Type B pancreatic cell (in vitro differentiated cells): ENCODE results near the gene RPUSD4. TPM values are rescaled to one million over a fixed set of nuclear protein-coding genes. Genes with fewer than 3 reads are reported as not detected.
A peak's percentile ranks its signal among the peaks of the same experiment; 100 is the strongest.

Experiments
- DNase-seq: peaks from one replicate; pipeline ENCODE4 v3.0.0; 2021; ENCODE audit warnings: mixed read lengths; ENCODE audit not compliant: unreplicated experiment; ENCODE audit errors: extremely low spot score
- H3K27ac Mint-ChIP-seq: 2 replicates; pipeline ENCODE4 v1.8.0; 2021; ENCODE audit warnings: mild to moderate bottlenecking, mixed read lengths
- H3K27me3 Mint-ChIP-seq: 2 replicates; pipeline ENCODE4 v1.8.0; 2021; ENCODE audit warnings: mixed read lengths
- H3K36me3 Mint-ChIP-seq: 2 replicates; pipeline ENCODE4 v1.8.0; 2021; ENCODE audit warnings: mixed read lengths
- H3K4me1 Mint-ChIP-seq: one replicate; pipeline ENCODE4 v1.8.0; 2021; ENCODE audit warnings: mixed read lengths; ENCODE audit not compliant: unreplicated experiment
- H3K4me3 Mint-ChIP-seq: 2 replicates; pipeline ENCODE4 v1.8.0; 2021; ENCODE audit warnings: mild to moderate bottlenecking, mixed read lengths
- H3K9me3 Mint-ChIP-seq: 2 replicates; pipeline ENCODE4 v1.8.0; 2021; ENCODE audit warnings: mixed read lengths
- CTCF ChIP-seq: fragments of 200-600 bp; sonication (generic); conservative IDR thresholded peaks from 2 replicates; pipeline ENCODE4 v1.5.0; 2021; ENCODE audit warnings: antibody characterized with exemption, mild to moderate bottlenecking
- total RNA-seq: library from RNA; stranded (reverse); gene quantifications from 2 replicates; pipeline ENCODE4 v1.2.1, GENCODE V29; 2021; ENCODE audit warnings: low replicate concordance

Gene RPUSD4
- total RNA-seq, 1 donor from 2014 or later: 41.7 TPM

DNA sequence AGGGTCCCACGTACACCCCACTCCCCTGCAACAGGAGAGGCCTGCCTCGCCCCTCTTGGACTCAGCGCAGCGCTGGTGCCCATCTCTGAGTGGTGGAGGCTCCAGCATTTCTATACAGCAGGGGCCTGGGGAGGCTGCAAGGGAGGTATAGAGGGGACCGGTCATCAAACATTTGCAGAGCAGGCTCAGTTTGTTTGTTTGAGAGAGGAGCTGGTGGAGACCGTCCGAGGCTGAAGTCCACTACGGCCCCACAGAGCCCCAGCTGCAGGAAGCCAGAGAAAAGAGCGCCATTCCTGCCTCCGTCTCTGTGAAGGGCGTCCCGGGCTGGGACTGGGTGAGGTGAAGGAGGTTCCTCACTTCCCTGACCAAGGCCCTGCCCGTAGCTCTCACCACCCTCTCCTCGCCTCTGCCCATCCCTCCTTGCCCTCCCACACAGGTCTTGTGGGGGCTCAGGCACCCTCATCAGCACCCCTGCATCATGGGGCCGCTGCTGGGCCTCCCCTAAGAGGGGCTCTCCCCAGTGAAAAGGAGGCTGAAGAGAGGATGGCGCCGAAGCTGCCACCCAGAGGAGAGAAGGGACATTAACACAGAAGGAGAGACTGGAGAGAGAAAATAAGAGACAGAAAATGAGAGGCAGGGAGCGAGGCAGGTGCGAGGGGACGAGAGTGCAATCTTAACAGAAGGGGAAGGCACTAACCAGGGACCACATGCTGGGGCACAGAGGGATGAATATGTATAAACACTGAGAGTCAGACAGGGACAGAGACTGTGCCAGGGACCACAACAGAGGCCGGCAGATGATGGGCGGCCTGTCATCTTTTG, 24.5 kb downstream of the RPUSD4 start:
- no peak for DNase-seq
- H3K9me3 Mint-ChIP-seq: no peaks in the 10 kb centered on the region
- H3K27me3 Mint-ChIP-seq: no peaks in the 10 kb centered on the region
- peaks cover 15% of the 10 kb centered on the region for H3K36me3 Mint-ChIP-seq
- no peak overlapping the region for H3K4me3 Mint-ChIP-seq
- peaks cover 49% of the 10 kb centered on the region for H3K4me1 Mint-ChIP-seq
- H3K27ac Mint-ChIP-seq: no peak overlapping the region
- peak; percentile 43 for TF ChIP-seq CTCF

DNA sequence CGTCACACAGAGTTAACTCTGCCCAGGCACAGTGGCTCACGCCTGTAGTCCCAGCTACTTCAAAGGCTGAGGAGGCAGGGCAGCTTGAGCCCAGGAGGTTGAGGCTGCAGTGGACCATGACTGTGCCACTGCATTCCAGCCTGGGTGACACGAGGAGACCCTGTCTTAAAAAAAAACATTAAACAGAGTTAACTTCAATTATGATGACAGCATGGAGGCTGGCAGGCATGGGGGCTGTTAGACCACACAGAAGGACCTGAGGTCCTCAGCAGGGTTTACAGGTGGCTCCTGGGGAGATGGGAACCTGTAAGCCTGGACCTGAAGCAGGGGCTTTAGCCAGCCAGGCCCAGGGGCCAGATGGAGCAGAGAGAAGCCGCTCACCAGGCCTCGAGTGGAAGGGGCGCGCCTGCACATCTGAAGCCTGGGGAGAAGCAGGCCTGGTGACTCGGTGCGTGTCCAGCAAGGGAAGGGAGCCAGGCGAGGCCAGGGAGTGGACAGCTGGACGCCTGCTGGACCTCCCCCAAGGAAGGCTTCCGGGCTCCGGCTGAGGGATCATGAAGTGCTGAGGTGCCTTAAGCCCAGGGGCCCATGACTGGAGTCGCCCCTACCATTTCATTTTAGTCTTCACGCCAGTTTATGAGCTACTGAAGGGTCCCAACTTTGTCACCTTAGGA, 25.3 kb downstream of the RPUSD4 start:
- no peaks in the 10 kb centered on the region for H3K27me3 Mint-ChIP-seq
- no peaks in the 10 kb centered on the region for H3K9me3 Mint-ChIP-seq
- H3K4me3 Mint-ChIP-seq: no peak overlapping the region
- peaks cover 15% of the 10 kb centered on the region for H3K36me3 Mint-ChIP-seq
- no peak for DNase-seq
- TF ChIP-seq CTCF: no peak
- H3K4me1 Mint-ChIP-seq: peaks cover 47% of the 10 kb centered on the region
- H3K27ac Mint-ChIP-seq: no peak overlapping the region

- Mint-ChIP-seq H3K27me3 (no peaks in the 10 kb centered on the region), H3K27ac (no peak overlapping the region), H3K9me3 (no peaks in the 10 kb centered on the region), H3K4me3 (no peak overlapping the region), H3K4me1 (peaks cover 41% of the 10 kb centered on the region), H3K36me3 (peaks cover 11% of the 10 kb centered on the region)
- TF ChIP-seq CTCF: no peak
- no peak for DNase-seq
Measured at GRCh38 chr11:126185259-126186024, 26.0 kb downstream of the RPUSD4 start.

- DNase-seq: no peak
- H3K27ac Mint-ChIP-seq: no peak overlapping the region
- H3K9me3 Mint-ChIP-seq: no peaks in the 10 kb centered on the region
- H3K27me3 Mint-ChIP-seq: no peaks in the 10 kb centered on the region
- H3K36me3 Mint-ChIP-seq: peaks cover 8% of the 10 kb centered on the region
- H3K4me1 Mint-ChIP-seq: peaks cover 24% of the 10 kb centered on the region
- no peak overlapping the region for H3K4me3 Mint-ChIP-seq
- no peak for TF ChIP-seq CTCF
Measured at GRCh38 chr11:126182787-126183445, 28.5 kb downstream of the RPUSD4 start.
